GM06990 (cell line): Measurements from ENCODE around the gene SEC14L5.

Source experiments
- DNase-seq: peaks from one replicate; pipeline ENCODE4 v3.0.0-alpha.2; 2011; ENCODE audit not compliant: insufficient read length; ENCODE audit errors: extremely low read depth
- H3K27me3 ChIP-seq: replicated peaks from 2 replicates; pipeline ENCODE4 v1.6.0; 2011; ENCODE audit warnings: low read length; ENCODE audit not compliant: control insufficient read depth, insufficient read depth
- H3K36me3 ChIP-seq: 2 replicates; pipeline ENCODE4 v1.5.1; 2011; ENCODE audit warnings: low read length; ENCODE audit not compliant: control insufficient read depth, insufficient read depth
- H3K4me3 ChIP-seq: replicated peaks from 2 replicates; pipeline ENCODE4 v1.5.1; 2011; ENCODE audit warnings: low read depth, mild to moderate bottlenecking, control low read depth, low read length
- CTCF ChIP-seq: IDR thresholded peaks from 2 replicates; pipeline ENCODE4 v1.5.1; 2011; ENCODE audit warnings: low read length, control low read depth, mild to moderate bottlenecking, inconsistent platforms; ENCODE audit not compliant: insufficient read depth, poor library complexity, severe bottlenecking

Gene SEC14L5

GRCh38 chr16:5003211-5003610 lies 45.1 kb downstream of the SEC14L5 start:
- no peak for DNase-seq
- no peaks in the 10 kb centered on the region for H3K36me3 ChIP-seq
- TF ChIP-seq CTCF, result no peak
- H3K4me3 ChIP-seq, result no peak overlapping the region
- H3K27me3 ChIP-seq, result no peaks in the 10 kb centered on the region; the same call in 1 of the 2 replicates

- no peaks in the 10 kb centered on the region for H3K36me3 ChIP-seq
- TF ChIP-seq CTCF, result no peak
- no peak for DNase-seq
- no peak overlapping the region for H3K4me3 ChIP-seq
- no peaks in the 10 kb centered on the region; the same call in 1 of the 2 replicates for H3K27me3 ChIP-seq
These were observed 45.7 kb downstream of the SEC14L5 start for GRCh38 chr16:5003828-5004227.

- DNase-seq, result no peak
- TF ChIP-seq CTCF, result no peak
- Histone ChIP-seq H3K27me3 (no peaks in the 10 kb centered on the region; the same call in 1 of the 2 replicates), H3K36me3 (no peaks in the 10 kb centered on the region), H3K4me3 (no peak overlapping the region)
These were observed 46.2 kb downstream of the SEC14L5 start for GRCh38 chr16:5004311-5004710.

- DNase-seq, result no peak
- no peak for TF ChIP-seq CTCF
- Histone ChIP-seq H3K4me3 (no peak overlapping the region), H3K27me3 (no peaks in the 10 kb centered on the region; the same call in 1 of the 2 replicates), H3K36me3 (no peaks in the 10 kb centered on the region)
These were observed 47.8 kb downstream of the SEC14L5 start for GRCh38 chr16:5005916-5006315.

GRCh38 chr16:5006348-5007193 lies 48.4 kb downstream of the SEC14L5 start:
- Histone ChIP-seq H3K27me3 (no peaks in the 10 kb centered on the region; the same call in 1 of the 2 replicates), H3K36me3 (no peaks in the 10 kb centered on the region), H3K4me3 (no peak overlapping the region)
- no peak for TF ChIP-seq CTCF
- DNase-seq, result no peak
